HFFc6 (cell line): ENCODE data around the gene RASGRF2. TPM values are rescaled to one million over a fixed set of nuclear protein-coding genes. Genes with fewer than 3 reads are reported as not detected.

Experiments used
- DNase-seq: peaks from one replicate; pipeline ENCODE4 v3.0.0-alpha.2; 2018
- H3K27ac Mint-ChIP-seq: 2 replicates; pipeline ENCODE4 v1.8.0; 2020; ENCODE audit warnings: mild to moderate bottlenecking, mixed read lengths
- H3K27me3 Mint-ChIP-seq: 2 replicates; pipeline ENCODE4 v1.8.0; 2021; ENCODE audit warnings: mild to moderate bottlenecking, moderate library complexity, mixed read lengths; ENCODE audit not compliant: insufficient read depth
- H3K36me3 Mint-ChIP-seq: 2 replicates; pipeline ENCODE4 v1.8.0; 2021; ENCODE audit warnings: low read depth, mixed read lengths
- H3K4me1 Mint-ChIP-seq: 2 replicates; pipeline ENCODE4 v1.8.0; 2020; ENCODE audit warnings: low read depth, mixed read lengths
- H3K4me3 Mint-ChIP-seq: 2 replicates; pipeline ENCODE4 v1.8.0; 2020; ENCODE audit warnings: mild to moderate bottlenecking, moderate library complexity, mixed read lengths
- H3K9me3 Mint-ChIP-seq: 2 replicates; pipeline ENCODE4 v1.8.0; 2020; ENCODE audit warnings: mild to moderate bottlenecking, mixed read lengths
- CTCF ChIP-seq: fragments of 200-600 bp; sonication (generic); IDR thresholded peaks from 2 replicates; pipeline ENCODE4 v1.5.0; 2021; ENCODE audit warnings: antibody characterized with exemption, mild to moderate bottlenecking
- total RNA-seq, 6 experiments: library from RNA; stranded (reverse); fragmentation: NEBNext Ultra II Directional; extraction: Animal tissue kit (Norgen Biotek cat#: 25700); gene quantifications; 2 replicates in 1 of 6; 3 replicates in 5 of 6; pipeline ENCODE4 v1.2.3, GENCODE V29; 2021

The RASGRF2 gene
- total RNA-seq, 6 experiments from 2014 or later: 0.21 to 0.97 (median 0.69) TPM

DNA sequence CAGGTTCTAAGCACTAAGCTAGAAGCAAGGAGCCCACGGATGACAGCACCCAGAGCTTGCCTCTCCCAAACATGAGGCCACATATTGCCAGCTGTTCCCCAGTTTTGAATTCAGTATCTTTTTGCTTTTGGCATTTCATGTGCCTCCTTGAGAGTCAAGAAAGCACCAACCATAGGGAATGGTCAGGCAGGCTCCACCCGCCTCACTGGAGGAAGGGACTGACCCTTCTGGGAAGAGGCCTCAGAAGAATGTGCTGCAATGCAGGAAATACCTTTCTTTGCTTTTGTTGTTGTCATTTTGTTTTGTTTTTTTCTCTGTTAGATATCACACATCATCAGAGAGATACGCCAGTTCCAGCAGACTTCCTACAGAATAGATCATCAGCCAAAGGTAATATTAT lies 259.2 kb downstream of the RASGRF2 start:
- no peak overlapping the region for H3K27ac Mint-ChIP-seq
- H3K36me3 Mint-ChIP-seq: no peaks in the 10 kb centered on the region
- peaks cover under 1% of the 10 kb centered on the region for H3K27me3 Mint-ChIP-seq
- no peak for TF ChIP-seq CTCF
- no peaks in the 10 kb centered on the region for H3K9me3 Mint-ChIP-seq
- no peak for DNase-seq
- no peak overlapping the region for H3K4me3 Mint-ChIP-seq
- H3K4me1 Mint-ChIP-seq: no peaks in the 10 kb centered on the region

DNA sequence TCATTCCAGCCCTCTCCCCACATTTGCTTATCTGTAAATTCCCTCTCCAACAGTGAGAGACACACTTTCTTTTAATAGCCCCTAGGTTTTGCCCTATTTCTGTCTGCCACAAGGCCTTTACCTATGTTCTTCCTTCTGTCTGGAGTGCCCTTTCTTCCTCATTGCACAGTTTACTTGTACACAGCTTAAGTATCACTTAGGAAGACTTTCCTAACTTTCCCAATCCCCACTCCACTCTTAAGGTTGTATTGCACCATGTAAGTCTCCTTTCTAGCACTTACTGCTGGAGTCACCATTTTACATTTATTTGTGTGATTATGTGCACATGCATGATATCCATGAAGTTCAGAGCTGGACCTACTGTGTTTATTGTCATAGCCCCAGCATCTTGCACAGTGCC lies 262.1 kb downstream of the RASGRF2 start:
- Mint-ChIP-seq H3K4me3 (no peak overlapping the region), H3K4me1 (no peaks in the 10 kb centered on the region), H3K9me3 (no peaks in the 10 kb centered on the region), H3K27ac (no peak overlapping the region), H3K27me3 (no peaks in the 10 kb centered on the region; the same call in 1 of the 2 replicates), H3K36me3 (no peaks in the 10 kb centered on the region)
- TF ChIP-seq CTCF: no peak
- no peak for DNase-seq

DNA sequence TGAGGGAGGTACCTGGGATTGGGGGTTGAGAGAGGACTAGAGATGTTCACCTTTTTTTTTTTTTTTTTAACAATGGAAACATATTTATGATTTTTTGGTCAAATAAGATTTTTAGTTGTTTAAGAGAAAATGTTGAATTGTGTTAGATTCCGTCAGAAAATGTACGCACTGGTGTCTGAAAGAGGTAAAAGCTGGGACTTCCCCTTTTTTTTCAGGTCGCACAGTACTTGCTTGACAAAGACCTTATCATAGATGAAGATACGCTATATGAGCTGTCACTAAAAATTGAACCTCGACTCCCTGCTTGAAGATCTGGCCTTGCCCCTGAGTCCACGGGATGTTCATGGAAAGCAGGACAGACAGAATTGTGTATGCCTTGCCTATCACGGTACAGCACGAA lies 265.3 kb downstream of the RASGRF2 start:
- no peak overlapping the region for H3K27ac Mint-ChIP-seq
- H3K9me3 Mint-ChIP-seq: no peaks in the 10 kb centered on the region
- DNase-seq: no peak
- H3K4me1 Mint-ChIP-seq: no peaks in the 10 kb centered on the region
- no peak for TF ChIP-seq CTCF
- H3K36me3 Mint-ChIP-seq: no peaks in the 10 kb centered on the region
- H3K27me3 Mint-ChIP-seq: no peaks in the 10 kb centered on the region; the same call in none of the 2 replicates
- H3K4me3 Mint-ChIP-seq: no peak overlapping the region

DNA sequence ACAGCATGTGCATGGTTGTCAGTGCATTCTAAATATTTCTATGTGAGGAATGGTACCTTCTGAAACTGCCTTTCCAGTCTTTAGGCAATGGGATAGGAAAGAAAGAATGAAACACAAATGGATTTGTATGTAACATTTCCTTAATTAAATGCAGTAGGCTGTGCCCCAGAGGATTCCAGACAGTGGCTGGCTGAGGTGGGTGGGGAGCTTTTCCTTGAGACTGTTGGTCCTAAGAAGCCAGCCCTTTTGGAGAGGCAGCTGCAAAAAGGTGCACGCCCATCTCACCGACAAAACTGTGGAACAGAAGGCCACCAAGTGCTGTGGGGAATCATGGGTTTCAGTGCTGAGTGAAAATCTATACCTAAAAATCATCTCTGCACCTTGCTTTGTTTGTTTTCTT lies 266.1 kb downstream of the RASGRF2 start:
- no peaks in the 10 kb centered on the region for H3K4me1 Mint-ChIP-seq
- no peaks in the 10 kb centered on the region for H3K36me3 Mint-ChIP-seq
- no peak for TF ChIP-seq CTCF
- no peaks in the 10 kb centered on the region; the same call in none of the 2 replicates for H3K27me3 Mint-ChIP-seq
- no peaks in the 10 kb centered on the region for H3K9me3 Mint-ChIP-seq
- no peak overlapping the region for H3K4me3 Mint-ChIP-seq
- no peak overlapping the region for H3K27ac Mint-ChIP-seq
- no peak for DNase-seq

DNA sequence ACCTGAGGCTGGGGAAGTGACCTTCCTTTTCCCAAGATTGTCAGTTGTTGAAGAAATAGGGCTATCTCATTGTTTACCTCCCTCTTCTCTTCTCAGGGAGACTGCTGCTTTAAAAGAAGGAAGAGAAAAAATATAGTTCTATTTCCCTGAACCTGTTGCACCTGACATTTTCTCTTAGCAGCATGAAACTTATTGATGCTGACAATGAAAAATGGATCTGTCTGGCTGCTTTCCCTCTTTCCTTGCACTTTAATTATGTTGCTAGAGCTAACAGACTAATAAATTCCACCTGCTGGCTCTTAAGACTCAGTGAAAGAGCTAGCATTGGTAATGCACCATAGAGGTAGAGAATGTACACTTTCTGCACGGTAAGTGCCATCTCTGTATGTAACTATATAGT lies 266.8 kb downstream of the RASGRF2 start:
- TF ChIP-seq CTCF: no peak
- DNase-seq: no peak
- Mint-ChIP-seq H3K4me3 (no peak overlapping the region), H3K27ac (no peak overlapping the region), H3K27me3 (no peaks in the 10 kb centered on the region; the same call in none of the 2 replicates), H3K36me3 (no peaks in the 10 kb centered on the region), H3K9me3 (no peaks in the 10 kb centered on the region), H3K4me1 (no peaks in the 10 kb centered on the region)

GRCh38 chr5:81228084-81228483 lies 267.9 kb downstream of the RASGRF2 start:
- no peak for TF ChIP-seq CTCF
- Mint-ChIP-seq H3K36me3 (no peaks in the 10 kb centered on the region), H3K27ac (no peak overlapping the region), H3K27me3 (no peaks in the 10 kb centered on the region; the same call in none of the 2 replicates), H3K4me3 (no peak overlapping the region), H3K4me1 (no peaks in the 10 kb centered on the region), H3K9me3 (no peaks in the 10 kb centered on the region)
- DNase-seq: no peak
